Panc1 (cell line): ENCODE measurements around the gene SMIM7. TPM values are rescaled to one million over a fixed set of nuclear protein-coding genes. Genes with fewer than 3 reads are reported as not detected.

Source experiments
- ATAC-seq: fragments of 200-7000 bp; cut with Tn5 transposase; 2 replicates; pipeline ENCODE4 v1.9.1; 2020; ENCODE audit warnings: mild to moderate bottlenecking, moderate library complexity
- BruUV-seq: library from RNA; stranded (reverse); fragments of 400-500 nt; replicated peaks from 2 replicates; lab custom pipeline; 2021; lab: Mats Ljungman, UMichigan
- CTCF ChIA-PET: fragments of 300-600 bp; sonication (Branson Sonifier 250); formaldehyde crosslinking; loops from one replicate; lab custom pipeline; 2022; ENCODE audit warnings: antibody characterized with exemption; lab: Charles Lee
- POLR2A ChIA-PET: fragments of 300-600 bp; sonication (Branson Sonifier 250); formaldehyde crosslinking; loops from one replicate; lab custom pipeline; 2022; ENCODE audit warnings: antibody characterized with exemption; lab: Charles Lee
- DNase-seq: peaks from one replicate; pipeline ENCODE4 v3.0.0-alpha.2; 2010; ENCODE audit warnings: low read depth, low spot score
- H3K27ac ChIP-seq: 2 replicates; pipeline ENCODE4 v1.5.1; 2011; ENCODE audit warnings: mild to moderate bottlenecking, low read length, inconsistent platforms
- H3K27me3 ChIP-seq: fragments of 200-500 bp; sonication (Bioruptor generic); 2 replicates; pipeline ENCODE4 v1.6.0; 2014; ENCODE audit warnings: low read length, inconsistent platforms; ENCODE audit not compliant: control insufficient read depth, insufficient read depth
- H3K36me3 ChIP-seq: fragments of 200-500 bp; sonication (Bioruptor generic); 2 replicates; pipeline ENCODE4 v1.5.1; 2014; ENCODE audit warnings: inconsistent platforms, mild to moderate bottlenecking, low read length, moderate library complexity; ENCODE audit not compliant: control insufficient read depth, insufficient read depth
- H3K4me1 ChIP-seq: 2 replicates; pipeline ENCODE4 v1.5.1; 2011; ENCODE audit warnings: inconsistent platforms, mild to moderate bottlenecking, low read length, moderate library complexity; ENCODE audit not compliant: control insufficient read depth, insufficient read depth
- H3K4me3 ChIP-seq, 2 experiments: 2 replicates each; pipeline ENCODE4 v1.5.1; 2011 to 2012; ENCODE audit warnings: low read depth in 2 of 2, low read length in 2 of 2, mild to moderate bottlenecking in 2 of 2, inconsistent platforms in 1 of 2, moderate library complexity in 1 of 2
- H3K9me3 ChIP-seq: fragments of 200-500 bp; sonication (Bioruptor generic); 2 replicates; pipeline ENCODE4 v1.5.1; 2014; ENCODE audit warnings: low read depth, mild to moderate bottlenecking, inconsistent platforms, low read length, moderate library complexity; ENCODE audit not compliant: control insufficient read depth, insufficient read depth
- CTCF ChIP-seq: fragments of 450-650 bp; IDR thresholded peaks from 2 replicates; pipeline ENCODE4 v1.5.1; 2017; ENCODE audit warnings: mild to moderate bottlenecking
- POLR2AphosphoS5 ChIP-seq: IDR thresholded peaks from 2 replicates; pipeline ENCODE4 v1.6.1; 2012; ENCODE audit warnings: mild to moderate bottlenecking, low read depth, low read length, moderate library complexity
- REST ChIP-seq, 2 experiments: IDR thresholded peaks; 2 replicates each; pipeline ENCODE4 v1.6.1; 2011 to 2012; ENCODE audit warnings: low read depth in 2 of 2, control low read depth in 1 of 2, low read length in 1 of 2, mild to moderate bottlenecking in 1 of 2, moderate library complexity in 1 of 2; ENCODE audit not compliant: insufficient read depth in 1 of 2
- in situ Hi-C: cut with HindIII; loops from 2 replicates; pipeline ENCODE4 v1.10.0; 2016; ENCODE audit warnings: low sequenced_read_pairs, low pct_unique_long_range_greater_than_20kb
- intact Hi-C: fragments of 100-400 bp; cut with micrococcal nuclease; formaldehyde crosslinking; loops from one replicate; pipeline ENCODE4 v1.10.0; 2022; ENCODE audit not compliant: unreplicated experiment
- total RNA-seq: library from RNA; stranded (reverse); gene quantifications from one replicate; pipeline ENCODE4 v1.2.1, GENCODE V29; 2021; ENCODE audit not compliant: unreplicated experiment

Gene SMIM7
- total RNA-seq, 1 experiment from 2014 or later = 70.7 TPM

GRCh38 chr19:16596399-16596798 lies 63.5 kb downstream of the SMIM7 start:
- no peaks in the 10 kb centered on the region for H3K36me3 ChIP-seq
- no peak overlapping the region for H3K4me3 ChIP-seq
- no peak for TF ChIP-seq POLR2AphosphoS5
- TF ChIP-seq REST (IDR thresholded peaks at IDR 0.05; ENCODE audit: insufficient read depth in 1 of 2, low read depth in 2 of 2, low read length in 1 of 2) = no peak
- no peak for TF ChIP-seq CTCF
- ChIA-PET CTCF (no interaction called here), POLR2A (no interaction called here)
- H3K4me1 ChIP-seq = peaks cover 5% of the 10 kb centered on the region
- intact Hi-C loops = no loop called here
- no peak overlapping the region for H3K27ac ChIP-seq
- DNase-seq (no peak), ATAC-seq (no peak)
- BruUV-seq = no TSS peak
- in situ Hi-C loops = no loop called here
- no peaks in the 10 kb centered on the region for H3K9me3 ChIP-seq
- H3K27me3 ChIP-seq = no peaks in the 10 kb centered on the region

Other genes with a start within 250 kb of the SMIM7 start
- 34.2 TPM for gene EPS15L1, start 188.2 kb downstream of the SMIM7 start, total RNA-seq
- not detected for gene CALR3, start 164.0 kb downstream of the SMIM7 start, total RNA-seq
- gene C19orf44, start 163.8 kb downstream of the SMIM7 start, total RNA-seq = 4.4 TPM
- gene CHERP, start 117.7 kb downstream of the SMIM7 start, total RNA-seq = 48.3 TPM
- 43.5 TPM for gene SLC35E1, start 87.7 kb downstream of the SMIM7 start, total RNA-seq
- 8.8 TPM for gene MED26, start 31.9 kb downstream of the SMIM7 start, total RNA-seq
- gene TMEM38A, start 995 bp upstream of the SMIM7 start, total RNA-seq = 8.4 TPM
- gene NWD1, start 59.7 kb upstream of the SMIM7 start, total RNA-seq = 1.4 TPM
- gene SIN3B, start 169.3 kb upstream of the SMIM7 start, total RNA-seq = 47.0 TPM
- not detected for gene F2RL3, start 228.9 kb upstream of the SMIM7 start, total RNA-seq